MCF 10A (cell line): ENCODE results near the gene CLDN18. TPM values are rescaled to one million over a fixed set of nuclear protein-coding genes. Genes with fewer than 3 reads are reported as not detected.

Source experiments
- BruUV-seq: library from RNA; stranded (reverse); fragments of 400-500 nt; replicated peaks from 2 replicates; lab custom pipeline; 2021; lab: Mats Ljungman, UMichigan
- CTCF ChIA-PET: fragments of 300-600 bp; sonication (Branson Sonifier 250); formaldehyde crosslinking; extraction: SDS; loops from one replicate; lab custom pipeline; 2021; ENCODE audit warnings: antibody characterized with exemption, inconsistent platforms; lab: Yijun Ruan, JAX
- POLR2A ChIA-PET: fragments of 300-600, 350-650 bp; sonication (Branson Sonifier 250); formaldehyde crosslinking; extraction: SDS; loops from one replicate; lab custom pipeline; 2020; ENCODE audit warnings: antibody characterized with exemption, inconsistent platforms; lab: Yijun Ruan, JAX
- DNase-seq: peaks from one replicate; pipeline ENCODE4 v3.0.0-alpha.2; 2018; ENCODE audit not compliant: unreplicated experiment
- H3K27ac Mint-ChIP-seq: one replicate; pipeline ENCODE4 v1.8.0; 2022; ENCODE audit warnings: mild to moderate bottlenecking, low read depth, mixed read lengths; ENCODE audit not compliant: unreplicated experiment
- H3K27me3 Mint-ChIP-seq: one replicate; pipeline ENCODE4 v1.8.0; 2022; ENCODE audit warnings: mixed read lengths; ENCODE audit not compliant: insufficient read depth, unreplicated experiment
- H3K36me3 Mint-ChIP-seq: one replicate; pipeline ENCODE4 v1.8.0; 2022; ENCODE audit warnings: mild to moderate bottlenecking, moderate library complexity, mixed read lengths; ENCODE audit not compliant: insufficient read depth, unreplicated experiment
- H3K4me1 Mint-ChIP-seq: one replicate; pipeline ENCODE4 v1.8.0; 2022; ENCODE audit warnings: mixed read lengths; ENCODE audit not compliant: insufficient read depth, unreplicated experiment
- H3K4me3 Mint-ChIP-seq: one replicate; pipeline ENCODE4 v1.8.0; 2022; ENCODE audit warnings: mild to moderate bottlenecking, moderate library complexity, mixed read lengths; ENCODE audit not compliant: unreplicated experiment
- H3K9me3 Mint-ChIP-seq: one replicate; pipeline ENCODE4 v1.8.0; 2022; ENCODE audit warnings: mixed read lengths; ENCODE audit not compliant: unreplicated experiment
- intact Hi-C: fragments of 100-400 bp; cut with micrococcal nuclease; formaldehyde crosslinking; loops from 2 replicates; pipeline ENCODE4 v1.14.1; 2022
- total RNA-seq: library from RNA; stranded (reverse); gene quantifications from 2 replicates; pipeline ENCODE4 v1.2.3, GENCODE V29; 2022
- TF ChIP-seq, protein P1 (sequence below): fragments of 200-600 bp; IDR thresholded peaks from one replicate; pipeline ENCODE4 v1.8.0; 2022; ENCODE audit warnings: antibody characterized with exemption, mild to moderate bottlenecking; ENCODE audit not compliant: unreplicated experiment

The CLDN18 gene
- total RNA-seq, 1 experiment from 2014 or later: not detected

GRCh38 chr3:138034918-138035317 lies 25.0 kb downstream of the CLDN18 start:
- Mint-ChIP-seq H3K36me3 (no peaks in the 10 kb centered on the region), H3K27me3 (no peaks in the 10 kb centered on the region), H3K4me1 (no peaks in the 10 kb centered on the region), H3K27ac (no peak overlapping the region), H3K9me3 (no peaks in the 10 kb centered on the region), H3K4me3 (no peak overlapping the region)
- ChIA-PET CTCF (interaction anchor here (1.8 to 2.4 kb wide), 4 partner anchors 8 to 64 kb away, joined by 5 to 18 read pairs (median 8); no protein-coding TSS in a partner anchor), POLR2A (no interaction called here)
- intact Hi-C loops: no loop called here
- no TSS peak for BruUV-seq
- TF ChIP-seq, protein P1, sequence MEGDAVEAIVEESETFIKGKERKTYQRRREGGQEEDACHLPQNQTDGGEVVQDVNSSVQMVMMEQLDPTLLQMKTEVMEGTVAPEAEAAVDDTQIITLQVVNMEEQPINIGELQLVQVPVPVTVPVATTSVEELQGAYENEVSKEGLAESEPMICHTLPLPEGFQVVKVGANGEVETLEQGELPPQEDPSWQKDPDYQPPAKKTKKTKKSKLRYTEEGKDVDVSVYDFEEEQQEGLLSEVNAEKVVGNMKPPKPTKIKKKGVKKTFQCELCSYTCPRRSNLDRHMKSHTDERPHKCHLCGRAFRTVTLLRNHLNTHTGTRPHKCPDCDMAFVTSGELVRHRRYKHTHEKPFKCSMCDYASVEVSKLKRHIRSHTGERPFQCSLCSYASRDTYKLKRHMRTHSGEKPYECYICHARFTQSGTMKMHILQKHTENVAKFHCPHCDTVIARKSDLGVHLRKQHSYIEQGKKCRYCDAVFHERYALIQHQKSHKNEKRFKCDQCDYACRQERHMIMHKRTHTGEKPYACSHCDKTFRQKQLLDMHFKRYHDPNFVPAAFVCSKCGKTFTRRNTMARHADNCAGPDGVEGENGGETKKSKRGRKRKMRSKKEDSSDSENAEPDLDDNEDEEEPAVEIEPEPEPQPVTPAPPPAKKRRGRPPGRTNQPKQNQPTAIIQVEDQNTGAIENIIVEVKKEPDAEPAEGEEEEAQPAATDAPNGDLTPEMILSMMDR: no peak
- DNase-seq: peak; percentile 12

DNA sequence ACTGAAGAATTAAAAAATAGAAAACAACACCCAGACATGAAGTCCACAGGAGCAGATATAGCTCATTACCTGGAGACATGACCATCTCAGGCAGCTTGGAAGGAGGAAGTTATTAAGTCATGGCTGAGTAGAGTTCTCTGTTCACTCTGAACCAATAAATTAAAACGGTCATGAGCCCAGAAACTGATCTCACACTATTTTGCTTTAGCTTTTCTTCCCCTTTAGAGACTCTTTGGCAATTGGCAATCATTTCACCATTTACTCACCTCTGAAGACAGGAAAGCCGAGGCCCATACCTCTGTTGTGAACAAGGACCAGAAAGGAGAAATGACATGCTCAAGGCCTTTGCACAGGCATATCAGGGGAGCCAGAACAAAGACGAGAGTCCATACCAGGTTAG lies 26.6 kb downstream of the CLDN18 start:
- Mint-ChIP-seq H3K27ac (no peak overlapping the region), H3K27me3 (no peaks in the 10 kb centered on the region), H3K9me3 (no peaks in the 10 kb centered on the region), H3K4me1 (no peaks in the 10 kb centered on the region), H3K36me3 (no peaks in the 10 kb centered on the region), H3K4me3 (no peak overlapping the region)
- intact Hi-C loops: no loop called here
- BruUV-seq: no TSS peak
- no peak for DNase-seq
- TF ChIP-seq, protein P1: no peak
- CTCF ChIA-PET: interaction anchor here (0.6 to 4.7 kb wide), 2 partner anchors 15 to 16 kb away, joined by 3 to 40 read pairs; no protein-coding TSS in a partner anchor
- POLR2A ChIA-PET: no interaction called here

DNA sequence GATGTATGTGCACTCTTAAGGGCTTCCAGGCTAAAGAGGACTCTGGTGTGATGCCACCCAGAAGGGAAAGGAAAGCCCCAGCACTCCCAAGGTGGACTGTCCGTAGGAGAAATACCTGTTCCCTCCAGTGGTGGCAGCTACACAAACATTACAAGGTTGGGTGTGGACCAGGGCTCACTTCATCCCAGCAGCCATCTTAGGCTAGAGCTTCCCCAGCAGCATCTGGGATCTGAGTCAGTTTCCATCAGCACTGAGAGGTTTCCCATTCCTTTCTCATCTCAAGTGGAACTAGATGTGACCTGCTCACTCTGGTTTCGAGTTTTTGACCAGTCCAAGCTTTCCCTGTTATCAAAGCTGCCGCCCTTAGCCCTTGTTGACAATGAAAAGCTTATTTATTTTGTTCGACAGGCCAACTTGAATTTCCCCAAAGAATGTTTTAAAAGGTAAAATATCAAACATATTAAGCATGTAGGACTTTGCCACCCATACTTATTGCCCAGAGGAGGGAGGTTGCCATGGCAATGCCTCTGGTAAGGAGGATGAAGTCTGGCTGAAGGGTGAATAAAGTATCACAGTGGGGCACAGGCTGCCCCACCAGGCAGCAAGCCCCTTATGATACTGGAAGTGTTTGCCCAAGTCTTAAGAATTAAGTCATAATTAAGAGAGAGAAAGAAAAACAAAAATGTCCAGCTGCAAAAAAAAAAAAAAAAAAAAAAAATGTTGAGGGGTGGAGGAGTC lies 28.9 kb downstream of the CLDN18 start:
- no peak overlapping the region for H3K4me3 Mint-ChIP-seq
- POLR2A ChIA-PET: no interaction called here
- TF ChIP-seq, protein P1: no peak
- H3K27me3 Mint-ChIP-seq: no peaks in the 10 kb centered on the region
- BruUV-seq: no TSS peak
- H3K4me1 Mint-ChIP-seq: peaks cover 12% of the 10 kb centered on the region
- no peaks in the 10 kb centered on the region for H3K36me3 Mint-ChIP-seq
- intact Hi-C loops: no loop called here
- no peaks in the 10 kb centered on the region for H3K9me3 Mint-ChIP-seq
- H3K27ac Mint-ChIP-seq: no peak overlapping the region
- CTCF ChIA-PET: interaction anchor here (0.8 to 4.7 kb wide), 3 partner anchors 9 to 92 kb away, joined by 3 to 40 read pairs (median 5); no protein-coding TSS in a partner anchor
- DNase-seq: no peak

DNA sequence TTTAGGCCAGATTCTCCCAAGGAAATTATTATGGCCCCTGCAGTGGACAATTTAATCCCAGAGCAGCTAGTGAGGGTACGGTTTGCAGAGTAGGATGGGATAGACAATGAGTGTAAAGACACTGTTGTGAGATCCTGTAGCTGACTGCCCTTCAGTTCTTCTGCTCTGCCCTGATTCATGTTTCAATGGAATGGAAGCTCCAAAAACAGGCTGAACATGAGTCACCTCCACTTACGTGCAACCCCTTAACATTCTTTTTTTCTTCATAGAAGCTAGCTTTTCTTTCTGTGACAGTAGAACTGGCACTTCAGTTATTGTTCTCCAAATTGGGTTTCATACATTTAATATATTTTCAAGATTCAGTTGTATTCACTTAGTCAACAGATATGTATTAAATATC lies 32.1 kb downstream of the CLDN18 start:
- H3K9me3 Mint-ChIP-seq: no peaks in the 10 kb centered on the region
- H3K27me3 Mint-ChIP-seq: no peaks in the 10 kb centered on the region
- DNase-seq: peak; percentile 50
- H3K27ac Mint-ChIP-seq: peak overlapping the region; percentile 3
- peaks cover 22% of the 10 kb centered on the region for H3K4me1 Mint-ChIP-seq
- BruUV-seq: no TSS peak
- CTCF ChIA-PET: interaction anchor here (0.6 to 4.0 kb wide), 4 partner anchors 8 to 27 kb away, joined by 5 to 31 read pairs (median 6); no protein-coding TSS in a partner anchor
- POLR2A ChIA-PET: no interaction called here
- no peaks in the 10 kb centered on the region for H3K36me3 Mint-ChIP-seq
- intact Hi-C loops: no loop called here
- TF ChIP-seq, protein P1: no peak
- no peak overlapping the region for H3K4me3 Mint-ChIP-seq
